ENCODE measurements around the gene SHCBP1L.

Gene SHCBP1L

GRCh38 chr1:182952677-182953444, at the start of gene SHCBP1L:
SHCBP1L (minus strand) TSS chr1:182953166; CDS start chr1:182953133, 33 bp downstream.
- DNase-seq: no peak

GRCh38 chr1:183002267-183002666, 49.3 kb upstream of the SHCBP1L start:
- DNase-seq: no peak

GRCh38 chr1:183000167-183000962, 47.4 kb upstream of the SHCBP1L start:
- no peak for DNase-seq

- no peak for DNase-seq
Measured at GRCh38 chr1:182998482-182998881, 45.5 kb upstream of the SHCBP1L start.

GRCh38 chr1:182996816-182997215, 43.9 kb upstream of the SHCBP1L start:
- DNase-seq: no peak

- no peak for DNase-seq
Measured at GRCh38 chr1:182995894-182996293, 42.9 kb upstream of the SHCBP1L start.

GRCh38 chr1:182993746-182994145, 40.8 kb upstream of the SHCBP1L start:
- DNase-seq: no peak

GRCh38 chr1:182990413-182991144, 37.6 kb upstream of the SHCBP1L start:
- no peak for DNase-seq

GRCh38 chr1:182985876-182986275, 32.9 kb upstream of the SHCBP1L start:
- no peak for DNase-seq

GRCh38 chr1:182984621-182985020, 31.7 kb upstream of the SHCBP1L start:
- no peak for DNase-seq

- DNase-seq: no peak
Measured at GRCh38 chr1:182984138-182984537, 31.2 kb upstream of the SHCBP1L start.

GRCh38 chr1:182978151-182978853, 25.3 kb upstream of the SHCBP1L start:
- no peak for DNase-seq

GRCh38 chr1:182977480-182977879, 24.5 kb upstream of the SHCBP1L start:
- no peak for DNase-seq

GRCh38 chr1:182974506-182975191, 21.7 kb upstream of the SHCBP1L start:
- no peak for DNase-seq

GRCh38 chr1:182972829-182973228, 19.9 kb upstream of the SHCBP1L start:
- no peak for DNase-seq

GRCh38 chr1:182972231-182972630, 19.3 kb upstream of the SHCBP1L start:
- no peak for DNase-seq

GRCh38 chr1:182971219-182971618, 18.3 kb upstream of the SHCBP1L start:
- no peak for DNase-seq

GRCh38 chr1:182968836-182969734, 16.1 kb upstream of the SHCBP1L start:
- no peak for DNase-seq

- DNase-seq: no peak
Measured at GRCh38 chr1:182968151-182968741, 15.3 kb upstream of the SHCBP1L start.

- DNase-seq: no peak
Measured at GRCh38 chr1:182965861-182966260, 12.9 kb upstream of the SHCBP1L start.

GRCh38 chr1:182965096-182965495, 12.1 kb upstream of the SHCBP1L start:
- DNase-seq: no peak
